Mammary epithelial cell (primary cell): ENCODE data around the gene PCSK5.

Experiments
- EZH2 ChIP-seq: IDR thresholded peaks from 2 replicates; pipeline ENCODE4 v1.6.1; 2012; ENCODE audit warnings: low read length, inconsistent platforms, borderline replicate concordance
- TF ChIP-seq, protein P1 (sequence below), 2 donors: IDR thresholded peaks in 1 of 2; conservative IDR thresholded peaks in 1 of 2; 2 replicates each; pipeline ENCODE4 v1.5.1; 2011 to 2012; ENCODE audit warnings: inconsistent platforms in 2 of 2, low read length in 2 of 2, mild to moderate bottlenecking in 2 of 2, control low read depth in 1 of 2, low read depth in 1 of 2; ENCODE audit not compliant: insufficient read depth in 1 of 2; ENCODE audit errors: extremely low read depth in 1 of 2

DNA sequence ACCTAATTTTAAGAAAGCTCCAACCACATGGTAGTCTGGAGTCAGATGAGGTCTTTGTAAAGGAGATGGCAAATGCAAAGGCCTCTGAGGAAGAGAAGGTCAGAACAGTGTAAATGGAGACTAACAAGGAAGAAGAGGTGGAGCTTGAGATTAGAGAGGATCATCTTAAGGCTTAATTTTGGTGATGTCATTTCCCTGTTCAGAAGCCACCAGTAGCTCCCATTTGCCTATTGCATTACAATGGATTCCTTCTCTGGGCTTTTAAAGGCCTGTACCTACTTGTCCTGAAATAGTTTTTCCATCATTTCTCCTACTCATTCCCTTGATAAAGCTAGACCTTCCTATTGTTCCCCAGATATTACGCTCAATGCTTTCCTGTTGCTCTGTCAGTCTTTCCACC is 16.1 kb downstream of the PCSK5 start:
- TF ChIP-seq, protein P1, sequence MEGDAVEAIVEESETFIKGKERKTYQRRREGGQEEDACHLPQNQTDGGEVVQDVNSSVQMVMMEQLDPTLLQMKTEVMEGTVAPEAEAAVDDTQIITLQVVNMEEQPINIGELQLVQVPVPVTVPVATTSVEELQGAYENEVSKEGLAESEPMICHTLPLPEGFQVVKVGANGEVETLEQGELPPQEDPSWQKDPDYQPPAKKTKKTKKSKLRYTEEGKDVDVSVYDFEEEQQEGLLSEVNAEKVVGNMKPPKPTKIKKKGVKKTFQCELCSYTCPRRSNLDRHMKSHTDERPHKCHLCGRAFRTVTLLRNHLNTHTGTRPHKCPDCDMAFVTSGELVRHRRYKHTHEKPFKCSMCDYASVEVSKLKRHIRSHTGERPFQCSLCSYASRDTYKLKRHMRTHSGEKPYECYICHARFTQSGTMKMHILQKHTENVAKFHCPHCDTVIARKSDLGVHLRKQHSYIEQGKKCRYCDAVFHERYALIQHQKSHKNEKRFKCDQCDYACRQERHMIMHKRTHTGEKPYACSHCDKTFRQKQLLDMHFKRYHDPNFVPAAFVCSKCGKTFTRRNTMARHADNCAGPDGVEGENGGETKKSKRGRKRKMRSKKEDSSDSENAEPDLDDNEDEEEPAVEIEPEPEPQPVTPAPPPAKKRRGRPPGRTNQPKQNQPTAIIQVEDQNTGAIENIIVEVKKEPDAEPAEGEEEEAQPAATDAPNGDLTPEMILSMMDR (conservative IDR thresholded peaks at IDR 0.05 in 1 of 2, IDR thresholded peaks at IDR 0.05 in 1 of 2; ENCODE audit: extremely low read depth in 1 of 2, insufficient read depth in 1 of 2, low read depth in 1 of 2, low read length in 2 of 2): no peak
- TF ChIP-seq EZH2: no peak
